NCI-H82 (cell line): ENCODE results near the gene PAGE2B.
"Not testable (repeated sequence)": the region's sequence is repeated elsewhere in the genome, so short reads cannot be mapped to it uniquely, and the experiment has no call there.

Experiments
- DNase-seq: peaks from one replicate; lab custom pipeline; 2025; lab: John Stamatoyannopoulos, UW

PAGE2B gene

GRCh38 chrX:55074851-55075467 is at the start of gene PAGE2B:
Gene PAGE2B (plus strand): TSS chrX:55075030. CDS start chrX:55076042, 1,012 bp downstream.
- no peak for DNase-seq

GRCh38 chrX:55026143-55026542 is 48.7 kb upstream of the PAGE2B start:
- no peak for DNase-seq

GRCh38 chrX:55026840-55027239 is 48.0 kb upstream of the PAGE2B start:
- no peak for DNase-seq

GRCh38 chrX:55028040-55028439 is 46.8 kb upstream of the PAGE2B start:
- no peak for DNase-seq

- no peak for DNase-seq
Observed at GRCh38 chrX:55028611-55029010, 46.2 kb upstream of the PAGE2B start.

GRCh38 chrX:55029291-55029690 is 45.5 kb upstream of the PAGE2B start:
- no peak for DNase-seq

- no peak for DNase-seq
Observed at GRCh38 chrX:55030271-55031205, 44.3 kb upstream of the PAGE2B start, which contains the start of gene ALAS2. Gene ALAS2 (minus strand): TSS chrX:55030977. CDS start chrX:55026000, 4,977 bp downstream.

GRCh38 chrX:55033429-55033828 is 41.4 kb upstream of the PAGE2B start:
- no peak for DNase-seq

- DNase-seq, result no peak
Observed at GRCh38 chrX:55039471-55039870, 35.4 kb upstream of the PAGE2B start.

GRCh38 chrX:55041514-55041913 is 33.3 kb upstream of the PAGE2B start:
- DNase-seq, result no peak

- DNase-seq, result not testable (repeated sequence)
Observed at GRCh38 chrX:55050599-55050998, 24.2 kb upstream of the PAGE2B start.

- no peak for DNase-seq
Observed at GRCh38 chrX:55056820-55057674, 17.8 kb upstream of the PAGE2B start.

- DNase-seq, result peak; percentile 43
Observed at GRCh38 chrX:55057675-55058249, 17.1 kb upstream of the PAGE2B start.

GRCh38 chrX:55067180-55067579 is 7.7 kb upstream of the PAGE2B start:
- DNase-seq, result not testable (repeated sequence)

- DNase-seq, result no peak
Observed at GRCh38 chrX:55072286-55072685, 2.5 kb upstream of the PAGE2B start.

GRCh38 chrX:55088795-55089489 is 14.1 kb downstream of the PAGE2B start, which contains the start of gene PAGE2:
Gene PAGE2 (plus strand): TSS chrX:55089018. CDS start chrX:55090021, 1,003 bp downstream.
- DNase-seq, result no peak

- DNase-seq, result no peak
Observed at GRCh38 chrX:55098691-55099090, 23.9 kb downstream of the PAGE2B start.

- DNase-seq, result no peak
Observed at GRCh38 chrX:55099162-55099561, 24.3 kb downstream of the PAGE2B start.

GRCh38 chrX:55102754-55103153 is 27.9 kb downstream of the PAGE2B start:
- no peak for DNase-seq

GRCh38 chrX:55107262-55107661 is 32.4 kb downstream of the PAGE2B start:
- no peak for DNase-seq

- no peak for DNase-seq
Observed at GRCh38 chrX:55107911-55108310, 33.1 kb downstream of the PAGE2B start.
